HG03521 (cell line): ENCODE data around the gene CFAP92.

ENCODE experiments used
- ATAC-seq: cut with Tn5 transposase; IDR thresholded peaks from one replicate; pipeline ENCODE4 v1.9.1; 2021; ENCODE audit warnings: mild to moderate bottlenecking, moderate library complexity; ENCODE audit not compliant: unreplicated experiment

CFAP92 gene

GRCh38 chr3:129026728-129027543 lies 33.1 kb upstream of the CFAP92 start:
- peak; percentile 100 for ATAC-seq

DNA sequence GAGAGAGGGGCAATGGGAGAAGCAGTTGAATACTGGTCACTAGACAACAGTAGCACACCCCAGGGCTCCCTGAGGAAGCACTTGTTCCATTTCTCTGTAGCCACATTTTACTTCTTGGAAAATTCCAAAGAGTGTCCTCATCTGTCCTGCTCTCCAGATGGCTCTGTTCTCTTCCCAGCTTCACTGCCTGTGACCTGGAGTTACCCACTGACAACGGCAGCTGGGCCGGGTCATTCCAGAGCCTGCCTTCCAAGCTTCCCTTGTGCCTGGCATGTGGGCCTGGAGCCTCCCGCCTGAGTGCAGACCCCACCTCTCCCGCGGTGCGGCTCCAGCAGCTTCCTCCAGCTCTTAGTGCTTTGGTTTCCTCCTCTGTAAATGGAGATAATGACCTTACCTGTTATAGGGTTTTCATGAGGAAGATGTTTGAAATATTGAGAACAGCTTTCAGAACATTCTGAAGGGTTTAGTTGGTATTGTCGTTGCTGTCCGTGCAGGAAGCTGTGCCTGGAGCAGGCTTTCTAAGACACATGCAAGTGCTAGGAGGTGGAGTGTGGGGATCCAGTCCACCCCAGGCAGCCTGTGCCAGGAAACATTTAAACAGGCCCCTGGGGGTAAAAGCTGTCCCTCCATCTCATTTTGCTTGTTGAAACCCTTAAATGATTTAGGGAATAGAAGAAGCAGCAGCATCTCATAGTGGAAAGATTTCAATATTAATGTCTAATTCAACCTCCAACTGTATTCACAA lies 32.0 kb upstream of the CFAP92 start:
- ATAC-seq: no peak

DNA sequence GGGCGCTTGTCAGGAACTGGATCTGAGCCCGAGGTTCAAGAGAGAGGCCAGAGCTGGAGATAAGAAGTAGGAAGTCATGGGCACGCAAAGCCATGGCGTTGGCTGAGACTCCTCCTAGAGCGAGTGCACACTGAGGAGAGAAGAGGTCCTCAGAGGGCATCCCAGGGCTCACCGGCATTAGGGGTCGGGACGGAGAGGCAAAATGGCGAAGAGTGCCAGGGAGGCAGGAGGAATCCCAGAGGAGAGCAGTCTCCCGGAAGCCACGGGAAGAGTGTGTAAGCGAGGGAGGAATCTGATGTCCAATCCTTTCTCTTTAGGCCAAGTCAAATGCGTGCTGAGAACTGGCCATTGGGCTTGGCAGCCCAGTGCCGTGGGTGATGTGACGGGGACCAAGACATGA lies 31.2 kb upstream of the CFAP92 start:
- no peak for ATAC-seq

- no peak for ATAC-seq
These were observed 30.0 kb upstream of the CFAP92 start for GRCh38 chr3:129023909-129024308.

GRCh38 chr3:129023008-129023358 lies 29.1 kb upstream of the CFAP92 start:
- no peak for ATAC-seq

DNA sequence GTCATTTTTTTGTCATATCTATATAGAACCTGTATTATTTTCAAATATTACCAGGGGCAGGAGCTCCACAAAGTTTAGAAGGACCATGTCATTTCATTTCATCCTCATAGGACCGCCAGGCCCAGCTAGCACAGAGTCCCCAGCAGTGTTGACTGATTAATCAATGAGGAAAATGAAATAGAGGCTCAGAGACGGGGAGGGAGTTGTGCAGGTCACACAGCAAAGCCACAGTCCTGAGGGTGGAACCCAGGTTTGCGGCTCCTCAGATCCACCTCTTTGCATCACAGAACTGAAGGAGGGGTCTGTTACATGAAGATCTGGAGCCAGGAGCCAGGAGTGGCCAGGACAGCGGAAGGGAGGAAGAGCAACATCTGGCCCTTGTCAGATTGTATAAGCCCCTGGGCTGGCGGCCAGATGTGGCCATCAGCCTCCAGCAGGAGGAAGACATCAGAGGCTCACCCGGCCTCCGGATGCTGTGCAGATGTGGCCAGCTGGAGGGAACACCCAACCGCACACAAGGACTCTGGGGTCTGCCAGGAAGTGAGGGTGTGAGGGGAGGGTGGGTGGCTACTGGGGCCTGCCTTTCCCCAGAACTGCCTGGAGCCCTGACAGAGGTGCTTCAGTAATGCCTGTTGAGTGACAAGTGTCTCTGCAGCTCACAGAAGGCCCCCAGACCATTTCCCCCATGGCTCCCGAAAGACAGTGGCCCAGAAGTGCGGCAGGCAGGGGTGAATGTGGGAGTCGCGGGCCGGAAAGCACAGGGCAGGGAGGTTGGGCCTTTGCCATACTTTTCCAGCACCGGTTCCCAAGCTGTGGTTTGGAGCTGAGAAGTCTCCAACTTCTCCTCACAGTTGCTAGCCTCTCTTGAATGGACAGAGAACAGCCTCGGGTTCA lies 28.5 kb upstream of the CFAP92 start:
- ATAC-seq: no peak

GRCh38 chr3:129021140-129021551 lies 27.3 kb upstream of the CFAP92 start:
- ATAC-seq: no peak

DNA sequence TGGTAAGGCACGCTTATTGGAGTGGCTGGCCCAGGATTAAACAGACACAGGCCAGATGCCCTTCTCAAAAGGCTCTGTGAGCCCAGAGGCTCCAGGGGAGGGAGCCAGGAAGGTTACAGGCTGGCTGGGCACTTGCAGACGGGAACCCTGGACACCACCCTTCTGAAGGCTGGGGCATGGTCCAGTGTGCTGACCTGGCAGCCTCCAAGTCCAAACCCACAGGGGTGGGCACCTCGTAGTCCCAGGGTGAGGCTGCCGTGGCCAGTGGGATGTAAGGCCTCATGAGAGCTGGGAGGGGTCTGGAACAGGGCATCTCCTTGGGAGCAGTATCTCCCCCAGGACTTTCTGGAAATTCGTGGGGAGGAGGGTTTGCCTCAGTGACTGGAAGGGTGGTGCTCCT lies 26.8 kb upstream of the CFAP92 start:
- ATAC-seq: no peak

DNA sequence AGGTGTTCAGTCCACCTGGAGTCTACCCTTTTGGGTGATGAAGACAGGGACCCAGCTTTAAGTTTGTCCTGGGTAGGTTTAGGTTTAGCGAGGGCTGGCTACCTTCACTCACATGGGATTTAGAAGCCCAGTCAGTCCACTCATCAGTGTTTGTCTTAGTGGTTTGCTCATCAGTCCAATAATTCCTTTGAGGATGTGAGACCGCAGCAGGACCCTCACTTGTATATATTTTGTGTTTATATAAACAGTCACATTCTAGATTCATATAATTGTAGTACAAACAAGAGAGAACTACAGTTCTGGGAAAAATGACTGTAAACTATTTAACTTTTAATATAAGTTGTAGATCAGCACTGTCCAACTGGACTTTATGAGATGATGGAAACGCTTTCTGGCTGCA lies 25.4 kb upstream of the CFAP92 start:
- ATAC-seq: no peak

GRCh38 chr3:129018751-129019150 lies 24.9 kb upstream of the CFAP92 start:
- no peak for ATAC-seq

DNA sequence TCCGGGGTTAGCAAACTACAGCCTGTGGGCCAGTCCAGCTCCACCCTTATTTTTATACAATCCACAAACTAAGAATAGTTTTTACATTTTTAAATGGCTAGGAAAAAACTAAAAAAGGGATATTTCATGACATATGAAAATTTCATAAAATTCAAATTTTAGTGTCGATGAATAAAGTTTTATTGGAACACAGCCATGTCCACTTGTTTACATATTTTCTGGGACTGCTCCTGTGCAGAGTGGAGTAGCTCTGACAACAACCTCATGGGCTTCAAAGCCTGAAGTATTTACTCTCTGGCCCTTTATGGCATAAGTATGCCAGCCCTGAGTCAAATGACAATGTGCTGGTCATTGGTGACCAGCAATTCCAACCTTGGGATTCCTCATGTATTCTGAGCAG lies 24.4 kb upstream of the CFAP92 start:
- ATAC-seq: no peak

DNA sequence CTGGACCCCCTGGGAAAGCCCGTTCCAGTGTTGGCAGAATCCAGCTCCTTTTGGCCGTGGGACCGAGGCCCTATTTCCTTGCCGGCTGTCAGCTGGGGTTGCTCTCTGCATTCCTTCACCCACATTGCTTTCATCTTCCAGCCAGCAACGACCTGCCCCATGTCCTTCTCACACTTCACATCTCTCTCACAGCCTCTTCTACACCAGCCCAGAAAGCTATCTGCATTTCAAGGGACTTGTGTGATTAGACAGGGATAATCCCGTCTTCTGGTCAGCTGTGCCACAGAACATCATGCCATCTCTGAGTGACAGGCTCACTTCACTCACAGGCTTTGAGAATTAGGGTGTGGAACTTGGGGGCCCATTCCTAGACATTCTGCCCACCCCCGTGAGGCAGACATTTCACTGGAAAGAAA lies 23.6 kb upstream of the CFAP92 start:
- no peak for ATAC-seq

GRCh38 chr3:129016720-129017483 lies 23.0 kb upstream of the CFAP92 start:
- peak; percentile 74 for ATAC-seq

GRCh38 chr3:129016356-129016719 lies 22.5 kb upstream of the CFAP92 start:
- no peak for ATAC-seq

GRCh38 chr3:129015388-129016105 lies 21.7 kb upstream of the CFAP92 start:
- no peak for ATAC-seq

GRCh38 chr3:129014793-129015345 lies 21.0 kb upstream of the CFAP92 start:
- no peak for ATAC-seq

- ATAC-seq: no peak
These were observed 20.3 kb upstream of the CFAP92 start for GRCh38 chr3:129014148-129014547.

- no peak for ATAC-seq
These were observed 19.6 kb upstream of the CFAP92 start for GRCh38 chr3:129013491-129013891.

DNA sequence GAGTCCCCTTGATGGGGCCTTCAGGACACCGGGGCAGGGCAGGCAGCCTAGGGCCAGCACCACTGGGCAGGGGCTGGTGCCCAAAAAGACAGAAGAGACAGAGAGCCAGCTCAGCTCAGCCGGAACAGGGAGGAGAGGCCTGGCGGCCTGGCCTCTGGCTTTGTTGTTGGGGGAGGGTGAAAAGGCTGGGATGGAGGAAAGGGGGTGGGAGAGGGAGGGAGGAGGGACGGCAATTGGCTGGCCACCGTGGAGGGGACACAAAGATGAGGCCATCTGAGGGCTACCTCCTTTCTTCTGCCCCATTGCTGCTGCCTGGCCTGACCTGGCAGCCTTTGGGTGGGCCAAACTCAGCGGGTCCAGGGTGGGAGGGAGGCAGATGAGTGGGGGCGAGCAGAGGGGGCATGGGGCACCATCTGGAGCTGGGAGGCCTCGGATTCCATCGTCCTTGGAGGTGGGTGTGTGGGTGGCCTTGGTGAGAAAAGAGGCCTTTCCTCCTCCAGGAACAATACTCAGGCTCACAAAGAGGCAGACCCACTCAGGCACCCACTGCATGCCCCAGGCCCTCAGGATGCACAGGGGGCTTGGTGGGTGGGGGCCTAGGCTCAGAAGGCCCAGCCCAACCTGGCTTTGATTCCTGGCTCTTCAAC lies 16.6 kb upstream of the CFAP92 start:
- no peak for ATAC-seq
